ENCODE data around the gene FAM169A. TPM values are rescaled to one million over a fixed set of nuclear protein-coding genes. Genes with fewer than 3 reads are reported as not detected.
"Not testable (repeated sequence)": the region's sequence is repeated elsewhere in the genome, so short reads cannot be mapped to it uniquely, and the experiment has no call there.

Gene FAM169A
- total and polyA plus RNA-seq, 12 donors = 1.7 to 36.4 (median 7.4) TPM

DNA sequence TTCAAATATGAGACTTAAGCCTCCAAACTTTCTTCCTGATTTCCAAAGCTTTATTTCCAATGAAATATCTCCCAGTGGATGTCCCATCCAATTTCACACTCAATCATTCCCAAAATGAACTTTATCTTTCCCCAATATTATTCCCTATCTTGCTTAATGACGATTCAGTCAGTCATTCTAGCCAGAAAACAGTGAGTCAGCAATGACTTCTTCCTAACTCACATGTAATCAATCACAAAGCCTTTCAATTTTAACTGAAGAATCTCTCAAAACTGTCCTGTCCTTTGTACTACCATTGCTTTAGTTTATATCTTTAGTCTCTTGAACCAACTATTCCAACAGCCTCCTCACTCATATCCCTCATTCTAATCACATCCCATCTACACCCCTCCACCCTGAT lies 64.2 kb downstream of the FAM169A start:
- peaks cover 0 to 3% of the 10 kb centered on the region in 2 donors for H3K36me3 ChIP-seq (replicated peaks in 1 of 2)
- H3K4me1 ChIP-seq (replicated peaks in 1 of 2) = no peaks in the 10 kb centered on the region
- TF ChIP-seq, protein P1, sequence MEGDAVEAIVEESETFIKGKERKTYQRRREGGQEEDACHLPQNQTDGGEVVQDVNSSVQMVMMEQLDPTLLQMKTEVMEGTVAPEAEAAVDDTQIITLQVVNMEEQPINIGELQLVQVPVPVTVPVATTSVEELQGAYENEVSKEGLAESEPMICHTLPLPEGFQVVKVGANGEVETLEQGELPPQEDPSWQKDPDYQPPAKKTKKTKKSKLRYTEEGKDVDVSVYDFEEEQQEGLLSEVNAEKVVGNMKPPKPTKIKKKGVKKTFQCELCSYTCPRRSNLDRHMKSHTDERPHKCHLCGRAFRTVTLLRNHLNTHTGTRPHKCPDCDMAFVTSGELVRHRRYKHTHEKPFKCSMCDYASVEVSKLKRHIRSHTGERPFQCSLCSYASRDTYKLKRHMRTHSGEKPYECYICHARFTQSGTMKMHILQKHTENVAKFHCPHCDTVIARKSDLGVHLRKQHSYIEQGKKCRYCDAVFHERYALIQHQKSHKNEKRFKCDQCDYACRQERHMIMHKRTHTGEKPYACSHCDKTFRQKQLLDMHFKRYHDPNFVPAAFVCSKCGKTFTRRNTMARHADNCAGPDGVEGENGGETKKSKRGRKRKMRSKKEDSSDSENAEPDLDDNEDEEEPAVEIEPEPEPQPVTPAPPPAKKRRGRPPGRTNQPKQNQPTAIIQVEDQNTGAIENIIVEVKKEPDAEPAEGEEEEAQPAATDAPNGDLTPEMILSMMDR (IDR thresholded peaks at IDR 0.05) = no peak
- TF ChIP-seq POLR2A (IDR thresholded peaks at IDR 0.05) = no peak
- H3K27me3 ChIP-seq = no peaks in the 10 kb centered on the region
- no peak for DNase-seq
- WGBS, 4 donors = 19 to 23% (median 22%) methylated on average over 1 of the region's 1 CpG
- H3K27ac ChIP-seq = no peak overlapping the region
- H3K4me3 ChIP-seq = no peak overlapping the region
- H3K9me3 ChIP-seq (replicated peaks in 1 of 3) = no peaks in the 10 kb centered on the region
- intact Hi-C loops (cut with DNase I) = no loop called here

DNA sequence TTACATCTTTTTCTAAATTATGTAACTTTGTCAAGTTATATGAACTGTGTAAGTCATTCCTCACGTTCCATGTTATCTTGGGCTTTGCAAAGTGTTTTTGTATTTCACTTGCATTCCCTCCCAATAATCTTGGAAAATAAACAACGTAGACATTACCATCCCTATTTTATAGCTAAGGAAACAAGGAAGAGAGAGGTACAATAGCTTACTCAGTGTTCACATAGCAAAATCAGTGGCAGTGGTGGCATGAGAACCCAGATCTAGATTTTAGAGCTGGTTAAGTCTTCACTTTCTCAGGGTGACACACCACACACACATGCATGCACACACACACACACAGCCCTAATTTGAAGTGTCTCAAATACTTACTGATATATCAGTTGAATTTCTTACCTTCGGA lies 65.0 kb downstream of the FAM169A start:
- Histone ChIP-seq H3K36me3 (replicated peaks in 1 of 2) (peaks cover 0 to 3% of the 10 kb centered on the region in 2 donors), H3K27ac (no peak overlapping the region), H3K9me3 (replicated peaks in 1 of 3) (no peaks in the 10 kb centered on the region), H3K4me1 (replicated peaks in 1 of 2) (no peaks in the 10 kb centered on the region), H3K4me3 (no peak overlapping the region), H3K27me3 (no peaks in the 10 kb centered on the region)
- 83 to 90% (median 85%) methylated on average over 3 of the region's 3 CpGs for WGBS, 4 donors
- intact Hi-C loops (cut with DNase I) = no loop called here
- TF ChIP-seq, protein P1 (IDR thresholded peaks at IDR 0.05) = no peak
- no peak for TF ChIP-seq POLR2A (IDR thresholded peaks at IDR 0.05)
- DNase-seq = no peak

DNA sequence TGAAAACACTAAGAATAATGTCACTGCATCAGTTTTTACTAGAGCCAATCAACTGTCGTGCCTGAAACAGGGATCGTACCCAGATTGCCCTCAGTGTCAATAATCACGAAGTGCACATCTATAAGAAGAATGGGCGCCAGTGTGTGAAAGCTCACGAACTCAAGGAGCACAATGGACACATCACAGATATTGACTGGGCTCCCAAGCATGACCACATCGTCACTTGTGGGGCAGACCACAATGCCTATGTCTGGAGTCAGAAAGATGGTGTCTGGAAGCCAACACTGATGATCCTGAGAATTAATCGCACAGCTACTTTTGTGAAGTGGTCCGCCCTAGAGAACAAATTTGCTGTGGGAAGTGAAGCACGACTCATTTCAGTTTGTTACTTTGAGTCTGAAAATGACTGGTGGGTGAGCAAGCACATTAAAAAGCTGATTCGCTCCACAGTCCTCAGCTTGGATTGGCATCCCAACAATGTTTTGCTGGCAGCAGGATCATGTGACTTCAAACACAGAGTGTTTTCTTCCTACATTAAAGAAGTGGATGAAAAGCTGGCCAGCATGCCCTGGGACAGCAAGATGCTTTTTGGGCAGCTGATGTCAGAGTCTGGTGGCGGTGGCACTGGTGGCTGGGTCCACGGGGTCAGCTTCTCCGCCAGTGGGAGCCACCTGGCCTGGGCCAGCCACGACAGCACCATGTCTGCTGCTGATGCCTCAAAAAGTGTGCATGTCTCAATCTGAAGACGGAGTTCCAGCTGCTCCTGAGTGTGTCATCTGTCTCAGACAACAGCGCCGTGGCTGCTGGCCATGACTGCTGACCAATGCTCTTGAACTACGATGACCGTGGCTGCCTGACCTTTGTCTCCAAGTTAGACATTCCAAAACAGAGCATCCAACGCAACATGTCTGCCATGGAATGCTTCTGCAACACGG lies 66.9 kb downstream of the FAM169A start:
- intact Hi-C loops (cut with DNase I) = no loop called here

DNA sequence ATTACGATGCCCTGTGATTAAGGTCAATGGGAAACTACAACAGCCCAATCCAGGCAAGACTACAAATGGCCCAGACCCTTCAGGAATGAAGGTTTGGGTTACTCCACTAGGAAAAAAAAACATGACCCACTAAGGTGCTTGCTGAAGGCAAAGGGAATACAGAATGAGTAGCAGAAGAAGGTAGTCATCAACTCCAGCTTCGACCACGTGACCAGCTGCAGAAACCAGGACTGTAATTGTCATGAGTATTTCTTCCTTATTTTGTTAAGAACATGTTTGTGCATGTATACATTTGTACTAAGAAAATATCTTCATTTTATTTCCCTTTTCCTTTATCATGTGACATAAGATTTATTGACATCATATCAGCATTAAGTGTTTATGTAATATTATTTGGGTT lies 74.5 kb downstream of the FAM169A start:
- DNase-seq; H3K4me3 ChIP-seq; H3K9me3 ChIP-seq (replicated peaks in 1 of 3); H3K36me3 ChIP-seq (replicated peaks in 1 of 2); intact Hi-C loops (cut with DNase I); H3K27ac ChIP-seq; H3K4me1 ChIP-seq (replicated peaks in 1 of 2); H3K27me3 ChIP-seq: not testable (repeated sequence)
- WGBS, 4 donors = 96 to 99% (median 97%) methylated on average over 3 of the region's 3 CpGs

More for the DNA sequence above, 66.9 kb downstream of the FAM169A start:
- peaks cover 0 to 6% of the 10 kb centered on the region in 2 donors for H3K36me3 ChIP-seq (replicated peaks in 1 of 2)
- no peaks in the 10 kb centered on the region for H3K4me1 ChIP-seq (replicated peaks in 1 of 2)
- no peak for DNase-seq
- WGBS, 4 donors = 92 to 95% (median 93%) methylated on average over 17 to 21 of the region's 21 CpGs
- H3K27ac ChIP-seq = no peak overlapping the region
- H3K27me3 ChIP-seq = no peaks in the 10 kb centered on the region
- no peaks in the 10 kb centered on the region for H3K9me3 ChIP-seq (replicated peaks in 1 of 3)
- no peak for TF ChIP-seq POLR2A (IDR thresholded peaks at IDR 0.05)
- TF ChIP-seq, protein P1 (IDR thresholded peaks at IDR 0.05) = no peak
- H3K4me3 ChIP-seq = no peak overlapping the region

Data from adrenal gland (tissue), 12 donors.